ENCODE results near the gene PACS1.

PACS1 gene

DNA sequence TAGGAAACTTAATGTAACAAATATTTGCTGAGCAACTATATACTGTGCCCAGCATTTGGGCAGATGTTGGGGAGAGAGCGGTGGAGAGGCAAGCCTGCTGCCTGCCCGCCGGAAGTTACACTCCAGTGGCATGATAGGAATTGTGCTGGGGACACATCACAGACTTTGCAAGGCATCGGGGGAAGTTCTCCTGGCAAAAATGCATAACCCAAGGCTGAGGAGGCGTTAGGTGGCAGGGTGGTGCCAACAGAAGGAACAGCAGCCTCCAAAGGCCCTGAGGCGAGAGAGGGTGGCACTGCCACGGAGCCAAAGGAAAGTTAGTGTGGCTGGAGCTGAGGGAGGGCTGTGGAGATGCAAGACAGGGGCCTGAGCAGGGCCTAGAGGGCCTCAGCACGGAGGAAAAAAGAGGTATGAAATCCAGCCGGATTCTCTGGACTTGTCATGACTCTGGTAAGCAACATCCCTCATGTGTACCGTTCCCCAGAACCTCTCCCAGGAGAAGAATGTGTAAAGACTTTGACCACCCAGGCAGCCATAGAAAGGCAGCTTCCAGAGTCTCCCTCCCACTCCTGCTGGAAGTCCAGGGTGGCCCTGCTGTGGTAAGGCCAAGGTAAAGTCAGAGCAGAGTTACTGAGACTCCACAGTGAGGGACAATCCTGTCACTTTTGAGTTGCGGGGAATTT lies 122.2 kb downstream of the PACS1 start:
- Histone ChIP-seq H3K27me3 (no peaks in the 10 kb centered on the region), H3K4me3 (ENCODE audit: low read depth in 1 of 2, low read length in 1 of 2) (no peak overlapping the region), H3K9me3 (no peaks in the 10 kb centered on the region), H3K27ac (peak overlapping the region; percentile 36), H3K4me1 (ENCODE audit: control insufficient read depth in 1 of 2, insufficient read depth in 1 of 2, low read depth in 1 of 2, low read length in 1 of 2) (no peaks in the 10 kb centered on the region), H3K36me3 (peaks cover 47% of the 10 kb centered on the region)
- TF ChIP-seq, protein P1, sequence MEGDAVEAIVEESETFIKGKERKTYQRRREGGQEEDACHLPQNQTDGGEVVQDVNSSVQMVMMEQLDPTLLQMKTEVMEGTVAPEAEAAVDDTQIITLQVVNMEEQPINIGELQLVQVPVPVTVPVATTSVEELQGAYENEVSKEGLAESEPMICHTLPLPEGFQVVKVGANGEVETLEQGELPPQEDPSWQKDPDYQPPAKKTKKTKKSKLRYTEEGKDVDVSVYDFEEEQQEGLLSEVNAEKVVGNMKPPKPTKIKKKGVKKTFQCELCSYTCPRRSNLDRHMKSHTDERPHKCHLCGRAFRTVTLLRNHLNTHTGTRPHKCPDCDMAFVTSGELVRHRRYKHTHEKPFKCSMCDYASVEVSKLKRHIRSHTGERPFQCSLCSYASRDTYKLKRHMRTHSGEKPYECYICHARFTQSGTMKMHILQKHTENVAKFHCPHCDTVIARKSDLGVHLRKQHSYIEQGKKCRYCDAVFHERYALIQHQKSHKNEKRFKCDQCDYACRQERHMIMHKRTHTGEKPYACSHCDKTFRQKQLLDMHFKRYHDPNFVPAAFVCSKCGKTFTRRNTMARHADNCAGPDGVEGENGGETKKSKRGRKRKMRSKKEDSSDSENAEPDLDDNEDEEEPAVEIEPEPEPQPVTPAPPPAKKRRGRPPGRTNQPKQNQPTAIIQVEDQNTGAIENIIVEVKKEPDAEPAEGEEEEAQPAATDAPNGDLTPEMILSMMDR (IDR thresholded peaks at IDR 0.05), result no peak

DNA sequence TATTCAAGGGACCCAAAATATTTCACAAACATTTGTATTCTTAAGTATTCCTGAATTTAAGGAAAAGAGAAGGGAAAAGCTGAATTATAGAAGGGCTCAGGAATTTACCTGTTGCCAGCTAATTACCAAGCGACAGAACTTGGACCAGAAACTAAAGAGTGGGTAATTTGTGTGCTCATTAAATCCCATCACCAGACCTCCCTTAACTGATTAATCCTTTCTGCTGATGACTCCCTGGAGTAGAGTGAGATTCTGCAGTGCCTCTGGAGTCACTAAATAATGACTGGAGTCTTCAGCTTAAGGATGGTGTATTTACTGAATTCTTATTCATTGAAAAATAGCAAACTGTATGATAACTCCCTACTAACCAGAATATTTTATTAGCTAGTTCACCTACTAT lies 124.3 kb downstream of the PACS1 start:
- no peaks in the 10 kb centered on the region for H3K4me1 ChIP-seq (ENCODE audit: control insufficient read depth in 1 of 2, insufficient read depth in 1 of 2, low read depth in 1 of 2, low read length in 1 of 2)
- H3K36me3 ChIP-seq, result peaks cover 62% of the 10 kb centered on the region
- H3K27me3 ChIP-seq, result no peaks in the 10 kb centered on the region
- no peaks in the 10 kb centered on the region for H3K9me3 ChIP-seq
- H3K4me3 ChIP-seq (ENCODE audit: low read depth in 1 of 2, low read length in 1 of 2), result no peak overlapping the region
- H3K27ac ChIP-seq, result no peak overlapping the region
- TF ChIP-seq, protein P1 (IDR thresholded peaks at IDR 0.05), result no peak

DNA sequence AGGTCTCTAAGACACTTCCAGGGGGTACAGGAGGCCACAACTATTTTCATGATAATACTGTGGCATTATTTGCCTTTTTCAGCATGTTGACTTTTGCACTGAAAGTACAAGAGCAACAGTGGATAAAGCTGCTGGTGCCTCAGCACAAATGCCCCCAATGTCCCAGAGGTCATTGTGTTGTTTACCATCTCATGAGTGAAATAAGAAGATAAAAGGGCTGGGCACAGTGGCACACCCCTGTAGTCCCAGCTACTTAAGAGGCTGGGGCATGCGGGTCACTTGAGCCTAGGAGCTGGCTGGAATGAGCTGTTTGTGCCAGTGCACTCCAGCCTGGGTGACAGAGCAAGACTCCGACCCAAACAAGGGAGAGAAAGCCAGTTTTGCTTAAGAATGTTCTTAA lies 125.8 kb downstream of the PACS1 start:
- TF ChIP-seq, protein P1 (IDR thresholded peaks at IDR 0.05), result no peak
- Histone ChIP-seq H3K9me3 (no peaks in the 10 kb centered on the region), H3K27ac (no peak overlapping the region), H3K36me3 (peaks cover 62% of the 10 kb centered on the region), H3K27me3 (no peaks in the 10 kb centered on the region), H3K4me3 (ENCODE audit: low read depth in 1 of 2, low read length in 1 of 2) (no peak overlapping the region), H3K4me1 (ENCODE audit: control insufficient read depth in 1 of 2, insufficient read depth in 1 of 2, low read depth in 1 of 2, low read length in 1 of 2) (no peaks in the 10 kb centered on the region)

DNA sequence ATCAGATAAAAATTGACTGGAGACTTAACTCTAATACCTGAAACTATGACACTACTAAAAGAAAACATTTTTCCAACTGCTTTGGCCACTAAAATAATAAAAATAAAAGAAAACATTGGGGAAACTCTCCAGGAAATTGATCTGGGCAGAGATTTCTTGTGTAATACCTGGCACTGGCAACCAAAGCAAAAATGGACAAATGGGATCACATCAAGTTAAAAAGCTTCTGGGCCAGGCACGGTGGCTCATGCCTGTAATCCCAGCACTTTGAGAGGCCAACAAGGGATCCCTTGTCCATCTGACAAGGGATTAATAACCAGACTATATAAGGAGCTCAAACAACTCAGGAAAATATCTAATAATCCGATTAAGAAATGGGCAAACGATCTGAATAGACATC lies 133.8 kb downstream of the PACS1 start:
- H3K27ac ChIP-seq, result no peak overlapping the region
- no peaks in the 10 kb centered on the region for H3K27me3 ChIP-seq
- TF ChIP-seq, protein P1 (IDR thresholded peaks at IDR 0.05), result no peak
- H3K4me1 ChIP-seq (ENCODE audit: control insufficient read depth in 1 of 2, insufficient read depth in 1 of 2, low read depth in 1 of 2, low read length in 1 of 2), result no peaks in the 10 kb centered on the region
- no peaks in the 10 kb centered on the region for H3K9me3 ChIP-seq
- H3K36me3 ChIP-seq, result peaks cover under 1% of the 10 kb centered on the region
- no peak overlapping the region for H3K4me3 ChIP-seq (ENCODE audit: low read depth in 1 of 2, low read length in 1 of 2)

DNA sequence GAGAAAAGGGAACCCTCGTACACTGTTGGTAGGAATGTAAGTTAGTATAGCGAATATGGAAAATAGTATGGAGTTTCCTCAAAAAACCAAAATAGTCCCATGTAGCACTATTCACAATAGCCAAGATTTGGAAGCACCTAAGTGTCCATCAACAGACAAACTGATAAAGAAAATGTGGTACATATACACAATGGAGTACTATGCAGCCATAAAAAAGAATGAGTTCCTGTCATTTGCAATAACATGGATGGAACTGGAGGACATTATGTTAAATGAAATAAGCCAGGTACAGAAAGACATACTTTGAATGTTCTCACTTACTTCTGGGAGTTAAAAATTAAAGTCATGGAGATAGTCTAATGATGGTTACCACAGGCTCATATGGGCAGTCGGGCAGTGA lies 134.3 kb downstream of the PACS1 start:
- Histone ChIP-seq H3K4me1 (ENCODE audit: control insufficient read depth in 1 of 2, insufficient read depth in 1 of 2, low read depth in 1 of 2, low read length in 1 of 2) (peaks cover 0 to 3% of the 10 kb centered on the region in 2 experiments), H3K36me3 (no peaks in the 10 kb centered on the region), H3K9me3 (no peaks in the 10 kb centered on the region), H3K4me3 (ENCODE audit: low read depth in 1 of 2, low read length in 1 of 2) (no peak overlapping the region), H3K27me3 (no peaks in the 10 kb centered on the region), H3K27ac (no peak overlapping the region)
- TF ChIP-seq, protein P1 (IDR thresholded peaks at IDR 0.05), result no peak

Measured in neutrophil (primary cell).